Pancreas (tissue), 10 donors: ENCODE data around the gene QPCT. TPM values are rescaled to one million over a fixed set of nuclear protein-coding genes. Genes with fewer than 3 reads are reported as not detected.

Experiments
- ATAC-seq, 4 donors: fragments of 200-7000 bp; cut with Tn5 transposase; one replicate each; pipeline versions ENCODE4 v1.8.0 to v1.9.1; 2020; ENCODE audit warnings: mild to moderate bottlenecking in 4 of 4, moderate library complexity in 4 of 4
- DNase-seq, 6 donors: peaks; one replicate each; pipeline ENCODE4 v3.0.0-alpha.2; 2020
- FAIRE-seq: peaks from 2 replicates; lab custom pipeline; 2012; peaks lifted over from hg19 to GRCh38; lab: Jason Lieb, UNC
- H3K27ac ChIP-seq, 4 donors: fragments of 200-600 bp; sonication (generic); 1 replicate in 3 of 4; 2 replicates in 1 of 4; pipeline versions ENCODE4 v1.5.0 to v1.8.0; 2020
- H3K27me3 ChIP-seq, 4 donors: fragments of 200-600 bp; one replicate each; pipeline ENCODE4 v1.8.0; 2021
- H3K36me3 ChIP-seq, 3 donors: fragments of 200-600 bp; sonication (generic) in 1 of 3; one replicate each; pipeline versions ENCODE4 v1.5.0 to v1.8.0; 2020 to 2021
- H3K4me1 ChIP-seq, 3 donors: fragments of 200-600 bp; one replicate each; pipeline ENCODE4 v1.8.0; 2021
- H3K4me3 ChIP-seq, 4 donors: fragments of 200-600 bp; sonication (generic) in 2 of 4; one replicate each; pipeline versions ENCODE4 v1.5.0 to v1.8.0; 2020 to 2021
- H3K9me3 ChIP-seq, 4 donors: fragments of 200-600 bp; one replicate each; pipeline ENCODE4 v1.8.0; 2021
- WGBS, 2 donors: extraction: QIAGEN DNeasy Blood & Tissue Kit; methylation state at CpG; one replicate each; pipeline ENCODE4 v1.1.7; 2013; 5-methylcytosine and 5-hydroxymethylcytosine counted together
- intact Hi-C, 3 donors: fragments of 100-400 bp; cut with DNase I; formaldehyde crosslinking; loops; one replicate each; pipeline versions ENCODE4 v1.11.1 to v1.14.2; 2022
- polyA plus RNA-seq, 2 donors: library from polyadenylated mRNA; stranded (reverse); fragments of 200-250 nt; gene quantifications; one replicate each; pipeline ENCODE4 v1.2.3, GENCODE V29; 2013
- total RNA-seq, 6 donors: library from RNA; stranded (reverse); fragmentation: NEBNext Ultra II Directional in 4 of 6; extraction: Animal tissue kit (Norgen Biotek cat#: 25700) in 4 of 6; gene quantifications; one replicate each; pipeline versions ENCODE4 v1.2.1 to v1.2.4, GENCODE V29; 2021 to 2023
- TF ChIP-seq, protein P1 (sequence below), 4 donors: fragments of 200-600 bp; sonication (generic) in 3 of 4; IDR thresholded peaks; one replicate each; pipeline versions ENCODE4 v1.5.0 to v1.8.0; 2021; ENCODE audit warnings: antibody characterized with exemption in 4 of 4
- donor health status: healthy with polysubstance abuse.
- donor health status: DM: no; HTN: no; CAD: no; lungs with moderate emphysema.
- donor health status: DM: no; HTN: no; CAD: no.
- donor health status: control.
- donor health status: control.
- donor health status: Bipolar disorder and iron deficiency.
- donor health status: DM: yes; HTN: yes; CAD: no.
- donor health status: DM: no; HTN: no; CAD: no.
- donor health status: DM: no; HTN: no; CAD: no.
- donor health status: DM: yes; HTN: yes; CAD: no.

The QPCT gene
- total and polyA plus RNA-seq, 8 donors: 0.79 to 69.0 (median 7.4) TPM

DNA sequence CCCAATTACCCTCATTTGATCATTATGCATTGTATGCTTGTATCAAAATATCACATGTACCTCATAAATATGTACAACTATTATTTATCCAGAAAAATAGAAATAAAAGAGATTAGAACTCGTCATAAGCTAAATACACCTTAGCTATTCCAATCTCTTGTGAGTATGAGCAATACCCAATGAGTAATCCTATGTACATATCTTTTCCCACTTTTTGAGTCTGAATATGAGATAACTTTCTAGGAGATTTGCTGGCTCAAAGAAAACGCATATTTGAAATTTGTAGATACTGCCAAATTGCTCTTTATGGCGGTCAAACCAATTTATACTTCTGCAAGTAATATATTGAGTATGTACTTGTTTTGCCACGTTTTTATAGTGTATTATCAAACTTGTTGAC lies 43.9 kb upstream of the QPCT start:
- H3K27me3 ChIP-seq: no peaks in the 10 kb centered on the region
- peaks cover 0 to 1% (median 0%) of the 10 kb centered on the region in 3 donors for H3K4me1 ChIP-seq
- FAIRE-seq: no peak
- no peak for ATAC-seq
- TF ChIP-seq, protein P1, sequence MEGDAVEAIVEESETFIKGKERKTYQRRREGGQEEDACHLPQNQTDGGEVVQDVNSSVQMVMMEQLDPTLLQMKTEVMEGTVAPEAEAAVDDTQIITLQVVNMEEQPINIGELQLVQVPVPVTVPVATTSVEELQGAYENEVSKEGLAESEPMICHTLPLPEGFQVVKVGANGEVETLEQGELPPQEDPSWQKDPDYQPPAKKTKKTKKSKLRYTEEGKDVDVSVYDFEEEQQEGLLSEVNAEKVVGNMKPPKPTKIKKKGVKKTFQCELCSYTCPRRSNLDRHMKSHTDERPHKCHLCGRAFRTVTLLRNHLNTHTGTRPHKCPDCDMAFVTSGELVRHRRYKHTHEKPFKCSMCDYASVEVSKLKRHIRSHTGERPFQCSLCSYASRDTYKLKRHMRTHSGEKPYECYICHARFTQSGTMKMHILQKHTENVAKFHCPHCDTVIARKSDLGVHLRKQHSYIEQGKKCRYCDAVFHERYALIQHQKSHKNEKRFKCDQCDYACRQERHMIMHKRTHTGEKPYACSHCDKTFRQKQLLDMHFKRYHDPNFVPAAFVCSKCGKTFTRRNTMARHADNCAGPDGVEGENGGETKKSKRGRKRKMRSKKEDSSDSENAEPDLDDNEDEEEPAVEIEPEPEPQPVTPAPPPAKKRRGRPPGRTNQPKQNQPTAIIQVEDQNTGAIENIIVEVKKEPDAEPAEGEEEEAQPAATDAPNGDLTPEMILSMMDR (IDR thresholded peaks at IDR 0.05): no peak
- 79 to 82% methylated on average over 4 of the region's 4 CpGs for WGBS, 2 donors
- no peak overlapping the region for H3K4me3 ChIP-seq
- intact Hi-C loops: no loop called here
- H3K36me3 ChIP-seq: no peaks in the 10 kb centered on the region
- H3K9me3 ChIP-seq: no peaks in the 10 kb centered on the region
- DNase-seq: no peak
- no peak overlapping the region for H3K27ac ChIP-seq

DNA sequence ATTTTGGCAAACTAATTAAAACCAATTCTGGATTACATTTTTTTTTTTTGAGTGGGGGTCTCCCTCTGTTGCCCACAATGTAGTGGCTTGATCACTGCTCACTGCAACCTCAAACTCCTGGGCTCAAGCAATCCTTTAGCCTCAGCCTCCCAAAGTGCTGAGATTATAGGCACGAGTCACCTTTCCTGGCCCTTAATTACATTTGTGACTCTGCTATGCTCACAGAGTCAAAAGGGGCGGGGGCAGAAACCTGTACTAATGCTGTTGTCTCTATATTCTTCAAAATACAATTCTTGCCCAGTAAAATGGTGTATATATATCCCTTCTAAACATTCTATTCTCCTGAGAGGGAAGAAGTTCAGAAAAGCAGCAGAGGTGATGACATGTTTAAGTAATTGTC lies 43.0 kb upstream of the QPCT start:
- intact Hi-C loops: no loop called here
- WGBS, 2 donors: 78 to 79% methylated on average over 2 of the region's 2 CpGs
- ATAC-seq (no peak), DNase-seq (no peak), FAIRE-seq (no peak)
- Histone ChIP-seq H3K4me1 (peaks cover 0 to 4% (median 4%) of the 10 kb centered on the region in 3 donors), H3K36me3 (no peaks in the 10 kb centered on the region), H3K9me3 (no peaks in the 10 kb centered on the region), H3K27me3 (no peaks in the 10 kb centered on the region), H3K4me3 (no peak overlapping the region), H3K27ac (no peak overlapping the region)
- TF ChIP-seq, protein P1 (IDR thresholded peaks at IDR 0.05): no peak

DNA sequence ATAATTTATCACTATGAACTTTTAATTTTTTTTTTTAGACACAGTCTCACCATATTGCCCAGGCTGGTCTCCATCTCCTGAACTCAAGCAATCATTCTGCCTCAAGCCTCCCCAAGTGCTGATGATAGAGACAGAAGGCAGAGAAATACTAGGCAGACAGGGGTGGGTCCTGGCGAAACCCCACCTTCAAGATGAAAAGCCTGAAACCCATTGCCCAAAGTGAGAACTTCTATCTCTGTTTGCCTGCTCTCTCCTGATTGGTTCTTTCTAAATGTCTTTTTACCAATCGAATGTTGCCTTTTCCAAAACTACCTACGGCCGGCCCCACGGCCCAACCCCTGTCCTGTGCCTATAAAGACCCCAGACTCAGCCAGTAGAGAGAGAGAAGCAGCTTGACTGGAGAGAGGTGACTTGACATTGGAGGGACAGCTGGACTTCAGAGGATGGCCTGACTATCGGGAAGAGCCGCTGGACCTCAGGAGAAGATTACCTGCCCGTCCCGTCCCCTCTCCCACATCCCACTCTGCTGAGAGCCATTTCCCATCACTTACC lies 41.7 kb upstream of the QPCT start:
- Histone ChIP-seq H3K36me3 (no peaks in the 10 kb centered on the region), H3K27ac (no peak overlapping the region), H3K4me1 (peaks cover 0 to 4% (median 4%) of the 10 kb centered on the region in 3 donors), H3K27me3 (no peaks in the 10 kb centered on the region), H3K9me3 (no peaks in the 10 kb centered on the region), H3K4me3 (no peak overlapping the region)
- FAIRE-seq (no peak), DNase-seq (no peak), ATAC-seq (no peak)
- intact Hi-C loops: no loop called here
- WGBS, 2 donors: 92 to 98% methylated on average over 9 of the region's 9 CpGs
- TF ChIP-seq, protein P1 (IDR thresholded peaks at IDR 0.05): no peak

DNA sequence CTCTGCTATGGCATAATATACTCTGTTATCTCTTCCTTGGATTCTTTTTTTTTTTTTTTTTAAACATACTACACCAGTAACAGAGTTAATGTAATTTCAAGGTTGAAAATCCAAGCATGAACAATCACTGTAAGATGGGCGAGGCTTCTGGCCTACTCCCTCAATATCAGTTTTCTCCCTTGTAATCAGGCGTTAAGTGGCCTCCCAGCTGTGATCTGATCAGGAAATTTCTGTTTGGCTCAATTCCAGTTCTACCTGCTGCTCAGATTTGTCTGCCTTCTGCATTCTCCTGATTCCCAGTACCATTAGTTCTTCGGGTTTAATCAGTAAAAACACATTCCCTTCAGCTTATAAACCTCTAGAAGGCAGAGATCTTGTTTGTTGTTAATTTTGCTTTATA lies 38.4 kb upstream of the QPCT start:
- H3K27ac ChIP-seq: no peak overlapping the region

DNA sequence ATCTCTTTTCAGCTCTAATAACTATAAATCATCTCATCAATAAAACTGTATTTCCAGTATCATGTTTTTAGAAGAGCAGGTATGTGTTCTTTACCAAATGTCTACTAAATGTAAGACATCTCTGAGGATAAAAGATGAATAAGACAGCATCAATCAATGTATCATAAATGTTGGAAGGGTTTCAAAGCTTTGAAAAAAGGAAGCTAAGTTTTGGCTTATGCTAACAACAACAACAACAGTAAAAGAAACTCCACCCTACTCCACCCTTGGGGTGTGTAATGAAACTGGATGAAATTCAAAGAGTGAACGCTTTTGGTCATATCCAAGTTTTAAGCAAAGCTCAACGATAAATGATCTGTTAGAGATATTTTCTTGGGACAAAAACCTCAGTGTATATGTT lies 36.9 kb upstream of the QPCT start:
- no peaks in the 10 kb centered on the region for H3K27me3 ChIP-seq
- no peaks in the 10 kb centered on the region for H3K9me3 ChIP-seq
- whole genome bisulfite sequencing, 2 donors: 88 to 89% methylated on average over 2 of the region's 2 CpGs
- no peak for FAIRE-seq
- no peak for DNase-seq
- H3K4me3 ChIP-seq: no peak overlapping the region
- H3K4me1 ChIP-seq: peaks cover 0 to 4% (median 4%) of the 10 kb centered on the region in 3 donors
- H3K36me3 ChIP-seq: no peaks in the 10 kb centered on the region
- intact Hi-C loops: no loop called here
- H3K27ac ChIP-seq: no peak overlapping the region
- TF ChIP-seq, protein P1 (IDR thresholded peaks at IDR 0.05): no peak
- no peak for ATAC-seq

More for the DNA sequence above, 38.4 kb upstream of the QPCT start:
- no peak for DNase-seq
- intact Hi-C loops: no loop called here
- FAIRE-seq: no peak
- peak; percentile 38 to 82 (median 67) for ATAC-seq
- TF ChIP-seq, protein P1 (IDR thresholded peaks at IDR 0.05): no peak
- Histone ChIP-seq H3K4me3 (no peak overlapping the region), H3K4me1 (peaks cover 0 to 4% (median 4%) of the 10 kb centered on the region in 3 donors), H3K27me3 (no peaks in the 10 kb centered on the region), H3K9me3 (no peaks in the 10 kb centered on the region), H3K36me3 (no peaks in the 10 kb centered on the region)
- 22 to 26% methylated on average over 3 of the region's 3 CpGs for WGBS, 2 donors
